ENCODE data around the gene SPG7. TPM values are rescaled to one million over a fixed set of nuclear protein-coding genes. Genes with fewer than 3 reads are reported as not detected.

Gene SPG7
- total and polyA plus RNA-seq, 4 donors = 34.5 to 102 (median 49.5) TPM

- H3K27me3 ChIP-seq (ENCODE audit: control insufficient read depth in 4 of 4, insufficient read depth in 4 of 4, low read length in 3 of 4) = no peaks in the 10 kb centered on the region
- H3K27ac ChIP-seq (ENCODE audit: low read depth in 1 of 2, low read length in 2 of 2) = no peak overlapping the region
- WGBS = 91% methylated on average over 34 of the region's 34 CpGs
- H3K4me3 ChIP-seq (ENCODE audit: low read depth in 1 of 3, low read length in 3 of 3) = no peak overlapping the region
- H3K4me1 ChIP-seq (ENCODE audit: control insufficient read depth in 4 of 4, insufficient read depth in 4 of 4, low read length in 3 of 4) = no peaks in the 10 kb centered on the region
- H3K36me3 ChIP-seq (ENCODE audit: control insufficient read depth in 4 of 4, insufficient read depth in 3 of 4, low read depth in 1 of 4, low read length in 3 of 4) = no peaks in the 10 kb centered on the region
- TF ChIP-seq HNF4A (conservative IDR thresholded peaks at IDR 0.05) (no peak), RXRA (IDR thresholded peaks at IDR 0.05) (no peak), REST (IDR thresholded peaks at IDR 0.05) (no peak), EGR1 (IDR thresholded peaks at IDR 0.05; ENCODE audit: low read depth in 2 of 2) (no peak), ZBTB33 (IDR thresholded peaks at IDR 0.05) (no peak), FOXA1 (IDR thresholded peaks at IDR 0.05) (no peak), CTCF (IDR thresholded peaks at IDR 0.05; ENCODE audit: low read depth, low read length, missing input control) (no peak), HNF4G (IDR thresholded peaks at IDR 0.05) (no peak), MAX (IDR thresholded peaks at IDR 0.05) (no peak), JUND (IDR thresholded peaks at IDR 0.05) (no peak), ATF3 (IDR thresholded peaks at IDR 0.05) (no peak), RAD21 (IDR thresholded peaks at IDR 0.05) (no peak), GABPA (IDR thresholded peaks at IDR 0.05 in 1 of 2, conservative IDR thresholded peaks at IDR 0.05 in 1 of 2) (no peak)
- H3K9ac ChIP-seq (ENCODE audit: low read depth in 1 of 2, low read length in 2 of 2) = no peak overlapping the region
- DNase-seq (ENCODE audit: low spot score) = no peak
- no peaks in the 10 kb centered on the region for H3K9me3 ChIP-seq (ENCODE audit: control insufficient read depth in 4 of 4, low read length in 3 of 4)
These were observed 97.2 kb downstream of the SPG7 start for GRCh38 chr16:89605186-89605970.

- 89% methylated on average over 9 of the region's 9 CpGs for WGBS
- no peaks in the 10 kb centered on the region for H3K36me3 ChIP-seq (ENCODE audit: control insufficient read depth in 4 of 4, insufficient read depth in 3 of 4, low read depth in 1 of 4, low read length in 3 of 4)
- no peaks in the 10 kb centered on the region for H3K4me1 ChIP-seq (ENCODE audit: control insufficient read depth in 4 of 4, insufficient read depth in 4 of 4, low read length in 3 of 4)
- no peak for DNase-seq (ENCODE audit: low spot score)
- H3K27ac ChIP-seq (ENCODE audit: low read depth in 1 of 2, low read length in 2 of 2) = no peak overlapping the region
- H3K4me3 ChIP-seq (ENCODE audit: low read depth in 1 of 3, low read length in 3 of 3) = no peak overlapping the region
- no peaks in the 10 kb centered on the region for H3K27me3 ChIP-seq (ENCODE audit: control insufficient read depth in 4 of 4, insufficient read depth in 4 of 4, low read length in 3 of 4)
- H3K9me3 ChIP-seq (ENCODE audit: control insufficient read depth in 4 of 4, low read length in 3 of 4) = no peaks in the 10 kb centered on the region
- H3K9ac ChIP-seq (ENCODE audit: low read depth in 1 of 2, low read length in 2 of 2) = no peak overlapping the region
- TF ChIP-seq ATF3 (IDR thresholded peaks at IDR 0.05) (no peak), RAD21 (IDR thresholded peaks at IDR 0.05) (no peak), YY1 (IDR thresholded peaks at IDR 0.05) (no peak), RXRA (IDR thresholded peaks at IDR 0.05) (no peak), EGR1 (IDR thresholded peaks at IDR 0.05; ENCODE audit: low read depth in 2 of 2) (no peak), SP1 (IDR thresholded peaks at IDR 0.05) (no peak), NR2F2 (IDR thresholded peaks at IDR 0.05) (no peak), GABPA (IDR thresholded peaks at IDR 0.05 in 1 of 2, conservative IDR thresholded peaks at IDR 0.05 in 1 of 2) (no peak), REST (IDR thresholded peaks at IDR 0.05) (no peak), HNF4G (IDR thresholded peaks at IDR 0.05) (no peak), ZBTB33 (IDR thresholded peaks at IDR 0.05) (no peak)
These were observed 97.8 kb downstream of the SPG7 start for GRCh38 chr16:89606006-89606405.
